Spleen (tissue), 11 donors: ENCODE results near the gene TEX14. TPM values are rescaled to one million over a fixed set of nuclear protein-coding genes. Genes with fewer than 3 reads are reported as not detected.
"Not testable (repeated sequence)": the region's sequence is repeated elsewhere in the genome, so short reads cannot be mapped to it uniquely, and the experiment has no call there.

Experiments used
- DNase-seq: peaks from one replicate; pipeline ENCODE4 v3.0.0-alpha.2; 2020
- H3K27ac ChIP-seq, 8 donors: fragments of 200-600 bp; sonication (generic) in 7 of 8; 1 replicate in 4 of 8; 2 replicates in 4 of 8; pipeline versions ENCODE4 v1.5.0 to v1.8.0; 2016 to 2021; ENCODE audit warnings: inconsistent platforms in 4 of 8, mild to moderate bottlenecking in 4 of 8, moderate library complexity in 1 of 8
- H3K27me3 ChIP-seq, 7 donors: fragments of 200-600 bp; sonication (generic) in 6 of 7; replicated peaks in 1 of 7; 1 replicate in 4 of 7; 2 replicates in 3 of 7; pipeline versions ENCODE4 v1.5.0 to v1.8.0; 2016 to 2021; ENCODE audit warnings: inconsistent platforms in 3 of 7, mild to moderate bottlenecking in 1 of 7
- H3K36me3 ChIP-seq, 6 donors: fragments of 200-600 bp; sonication (generic) in 5 of 6; 1 replicate in 4 of 6; 2 replicates in 2 of 6; pipeline versions ENCODE4 v1.5.0 to v1.8.0; 2016 to 2021; ENCODE audit warnings: inconsistent platforms in 2 of 6
- H3K4me1 ChIP-seq, 6 donors: fragments of 200-600 bp; sonication (generic) in 5 of 6; 1 replicate in 3 of 6; 2 replicates in 3 of 6; pipeline versions ENCODE4 v1.5.0 to v1.8.0; 2016 to 2021; ENCODE audit warnings: inconsistent platforms in 3 of 6
- H3K4me3 ChIP-seq, 8 donors: fragments of 200-600 bp; sonication (generic) in 7 of 8; 1 replicate in 4 of 8; 2 replicates in 4 of 8; pipeline versions ENCODE4 v1.5.0 to v1.8.0; 2016 to 2021; ENCODE audit warnings: inconsistent platforms in 4 of 8, mild to moderate bottlenecking in 4 of 8, moderate library complexity in 2 of 8
- H3K9me3 ChIP-seq, 8 donors: fragments of 200-600 bp; sonication (generic) in 7 of 8; 1 replicate in 4 of 8; 2 replicates in 4 of 8; pipeline versions ENCODE4 v1.5.0 to v1.8.0; 2016 to 2021; ENCODE audit warnings: inconsistent platforms in 4 of 8
- POLR2A ChIP-seq, 3 donors: fragments of 450-650 bp; IDR thresholded peaks; one replicate each; pipeline ENCODE4 v1.5.1; 2017; ENCODE audit warnings: antibody characterized with exemption in 3 of 3, mild to moderate bottlenecking in 1 of 3
- POLR2AphosphoS5 ChIP-seq, 3 donors: sonication (generic); formaldehyde crosslinking; IDR thresholded peaks; one replicate each; pipeline ENCODE4 v1.5.1; 2017; ENCODE audit warnings: antibody characterized with exemption in 3 of 3
- WGBS, 5 donors: extraction: QIAGEN DNeasy Blood & Tissue Kit in 3 of 5; methylation state at CpG; one replicate each; pipeline versions ENCODE4 v1.1.5 to v1.1.7; 2013 to 2018; 5-methylcytosine and 5-hydroxymethylcytosine counted together
- intact Hi-C: fragments of 100-400 bp; cut with DNase I; formaldehyde crosslinking; loops from one replicate; pipeline ENCODE4 v1.15.0; 2023; ENCODE audit warnings: low total_unique reads
- polyA plus RNA-seq, 3 donors: library from polyadenylated mRNA; stranded (reverse); fragments of 200-250 nt; gene quantifications; one replicate each; pipeline ENCODE4 v1.2.1, GENCODE V29; 2013
- total RNA-seq, 7 donors: library from RNA; depleted of rRNA in 3 of 7; stranded (reverse); fragments of >200 nt in 3 of 7; fragmentation: NEBNext Ultra II Directional in 4 of 7; extraction: Animal tissue kit (Norgen Biotek cat#: 25700) in 4 of 7; gene quantifications; one replicate each; pipeline versions ENCODE4 v1.1.0 to v1.2.1, GENCODE V29; 2016 to 2021
- TF ChIP-seq, protein P1 (sequence below), 11 experiments: fragments of 200-600 bp in 7 of 11; fragments of 450-650 bp in 4 of 11; sonication (generic) in 4 of 11; IDR thresholded peaks in 8 of 11; conservative IDR thresholded peaks in 3 of 11; 1 replicate in 7 of 11; 2 replicates in 4 of 11; pipeline versions ENCODE4 v1.4.0 to v1.8.0; 2016 to 2021; ENCODE audit warnings: antibody characterized with exemption in 11 of 11, inconsistent platforms in 4 of 11, mild to moderate bottlenecking in 1 of 11
- donor health status: healthy with polysubstance abuse.
- donor health status: DM: no; HTN: no; CAD: no; lungs with moderate emphysema.
- donor health status: DM: no; HTN: no; CAD: no.
- donor health status: Bipolar disorder and iron deficiency.
- donor health status: healthy.
- donor health status: DM: no; HTN: no; CAD: no.
- donor health status: DM: yes; HTN: yes; CAD: no.

Gene TEX14
- total and polyA plus RNA-seq, 10 donors, result 0.17 to 0.70 (median 0.39) TPM; not detected in 1

DNA sequence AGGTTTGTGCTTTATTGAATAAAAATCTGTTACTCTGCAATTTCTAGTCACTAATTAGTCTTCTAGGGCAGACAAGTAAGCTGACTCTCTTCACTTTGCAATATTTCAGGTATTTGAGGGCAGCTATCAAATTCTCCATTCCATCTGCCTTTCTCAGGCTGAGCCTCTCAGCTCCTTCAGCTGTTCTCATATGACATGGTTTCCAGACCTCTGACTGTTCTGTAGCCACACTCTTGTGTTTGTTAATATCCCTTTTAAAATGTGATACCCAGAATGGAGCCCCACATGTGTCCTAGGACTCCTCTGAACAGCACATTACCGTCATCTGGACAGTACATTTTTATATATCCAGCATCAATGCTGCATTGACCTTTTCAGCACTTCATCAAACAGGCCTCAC is 131.3 kb downstream of the TEX14 start:
- no peak overlapping the region for H3K4me3 ChIP-seq
- H3K27ac ChIP-seq, result no peak overlapping the region
- no peak for TF ChIP-seq POLR2A (IDR thresholded peaks at IDR 0.05)
- no peak for TF ChIP-seq POLR2AphosphoS5 (IDR thresholded peaks at IDR 0.05)
- TF ChIP-seq, protein P1, sequence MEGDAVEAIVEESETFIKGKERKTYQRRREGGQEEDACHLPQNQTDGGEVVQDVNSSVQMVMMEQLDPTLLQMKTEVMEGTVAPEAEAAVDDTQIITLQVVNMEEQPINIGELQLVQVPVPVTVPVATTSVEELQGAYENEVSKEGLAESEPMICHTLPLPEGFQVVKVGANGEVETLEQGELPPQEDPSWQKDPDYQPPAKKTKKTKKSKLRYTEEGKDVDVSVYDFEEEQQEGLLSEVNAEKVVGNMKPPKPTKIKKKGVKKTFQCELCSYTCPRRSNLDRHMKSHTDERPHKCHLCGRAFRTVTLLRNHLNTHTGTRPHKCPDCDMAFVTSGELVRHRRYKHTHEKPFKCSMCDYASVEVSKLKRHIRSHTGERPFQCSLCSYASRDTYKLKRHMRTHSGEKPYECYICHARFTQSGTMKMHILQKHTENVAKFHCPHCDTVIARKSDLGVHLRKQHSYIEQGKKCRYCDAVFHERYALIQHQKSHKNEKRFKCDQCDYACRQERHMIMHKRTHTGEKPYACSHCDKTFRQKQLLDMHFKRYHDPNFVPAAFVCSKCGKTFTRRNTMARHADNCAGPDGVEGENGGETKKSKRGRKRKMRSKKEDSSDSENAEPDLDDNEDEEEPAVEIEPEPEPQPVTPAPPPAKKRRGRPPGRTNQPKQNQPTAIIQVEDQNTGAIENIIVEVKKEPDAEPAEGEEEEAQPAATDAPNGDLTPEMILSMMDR (IDR thresholded peaks at IDR 0.05 in 8 of 11, conservative IDR thresholded peaks at IDR 0.05 in 3 of 11), result no peak
- peaks cover 0 to 15% (median 6%) of the 10 kb centered on the region in 6 donors for H3K4me1 ChIP-seq
- WGBS, 5 donors, result 65 to 95% (median 89%) methylated on average over 1 of the region's 1 CpG
- H3K27me3 ChIP-seq, result no peaks in the 10 kb centered on the region
- H3K36me3 ChIP-seq, result no peaks in the 10 kb centered on the region
- H3K9me3 ChIP-seq, result no peaks in the 10 kb centered on the region
- intact Hi-C loops, result no loop called here
- DNase-seq, result no peak

- WGBS, 5 donors, result 80 to 87% (median 84%) methylated on average over 3 of the region's 3 CpGs
- H3K27ac ChIP-seq, result no peak overlapping the region
- TF ChIP-seq POLR2A (IDR thresholded peaks at IDR 0.05) (no peak), POLR2AphosphoS5 (IDR thresholded peaks at IDR 0.05) (no peak)
- TF ChIP-seq, protein P1 (IDR thresholded peaks at IDR 0.05 in 8 of 11, conservative IDR thresholded peaks at IDR 0.05 in 3 of 11), result no peak
- intact Hi-C loops, result no loop called here
- H3K4me3 ChIP-seq, result no peak overlapping the region
- H3K36me3 ChIP-seq, result no peaks in the 10 kb centered on the region
- peaks cover 0 to 15% (median 6%) of the 10 kb centered on the region in 6 donors for H3K4me1 ChIP-seq
- DNase-seq, result no peak
- no peaks in the 10 kb centered on the region for H3K9me3 ChIP-seq
- no peaks in the 10 kb centered on the region for H3K27me3 ChIP-seq
Measured at GRCh38 chr17:58557981-58558380, 133.9 kb downstream of the TEX14 start.

- intact Hi-C loops, result no loop called here
- DNase-seq, result no peak
- H3K27ac ChIP-seq, result no peak overlapping the region
- H3K9me3 ChIP-seq, result no peaks in the 10 kb centered on the region
- H3K36me3 ChIP-seq, result no peaks in the 10 kb centered on the region
- no peaks in the 10 kb centered on the region for H3K27me3 ChIP-seq
- H3K4me3 ChIP-seq, result no peak overlapping the region
- peaks cover 0 to 15% (median 6%) of the 10 kb centered on the region in 6 donors for H3K4me1 ChIP-seq
- TF ChIP-seq, protein P1 (IDR thresholded peaks at IDR 0.05 in 8 of 11, conservative IDR thresholded peaks at IDR 0.05 in 3 of 11), result no peak
- no peak for TF ChIP-seq POLR2A (IDR thresholded peaks at IDR 0.05)
- TF ChIP-seq POLR2AphosphoS5 (IDR thresholded peaks at IDR 0.05), result no peak
- 19 to 31% (median 25%) methylated on average over 5 of the region's 5 CpGs for WGBS, 5 donors
Measured at GRCh38 chr17:58556833-58557250, 135.0 kb downstream of the TEX14 start.

- H3K27me3 ChIP-seq, H3K9me3 ChIP-seq, DNase-seq, intact Hi-C loops, H3K36me3 ChIP-seq, H3K4me3 ChIP-seq, H3K27ac ChIP-seq: not testable (repeated sequence)
- H3K4me1 ChIP-seq, result peaks cover 0 to 15% (median 6%) of the 10 kb centered on the region in 6 donors
- WGBS, 5 donors, result 91 to 98% (median 93%) methylated on average over 3 of the region's 3 CpGs
Measured at GRCh38 chr17:58555109-58555508, 136.7 kb downstream of the TEX14 start.

DNA sequence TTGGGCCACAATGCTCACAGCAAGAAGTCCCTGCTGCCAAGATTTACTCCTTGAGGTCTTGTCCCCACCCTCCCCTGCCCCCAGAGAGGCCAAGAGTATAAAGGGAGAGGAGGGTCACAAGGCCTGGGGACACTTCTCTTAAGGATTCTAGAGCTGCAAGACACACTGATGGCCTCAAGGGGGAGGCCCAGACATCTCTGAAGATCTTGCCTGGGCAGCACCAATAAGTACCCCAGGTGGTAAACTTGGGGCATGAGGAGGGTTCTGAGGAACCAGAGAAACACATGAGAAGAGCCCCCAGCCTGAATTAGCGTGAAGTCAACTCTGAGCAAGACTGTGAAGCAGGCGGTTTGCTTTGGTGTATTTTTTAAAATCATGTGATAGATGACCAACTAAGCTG is 150.6 kb downstream of the TEX14 start:
- TF ChIP-seq POLR2A (IDR thresholded peaks at IDR 0.05), result no peak
- TF ChIP-seq, protein P1 (IDR thresholded peaks at IDR 0.05 in 8 of 11, conservative IDR thresholded peaks at IDR 0.05 in 3 of 11), result peak in 3 of 11 experiments; percentile 10 to 29 (median 28)
- TF ChIP-seq POLR2AphosphoS5 (IDR thresholded peaks at IDR 0.05), result no peak
- intact Hi-C loops, result no loop called here
- no peak overlapping the region for H3K4me3 ChIP-seq
- H3K4me1 ChIP-seq, result peaks cover 0 to 21% (median 10%) of the 10 kb centered on the region in 6 donors
- no peak for DNase-seq
- no peak overlapping the region for H3K27ac ChIP-seq
- 81 to 93% (median 91%) methylated on average over 2 of the region's 2 CpGs for WGBS, 5 donors
- no peaks in the 10 kb centered on the region for H3K9me3 ChIP-seq
- H3K27me3 ChIP-seq, result no peaks in the 10 kb centered on the region
- no peaks in the 10 kb centered on the region for H3K36me3 ChIP-seq
